Endothelial cell of umbilical vein (primary cell): ENCODE data around the gene CACNA1C. TPM values are rescaled to one million over a fixed set of nuclear protein-coding genes. Genes with fewer than 3 reads are reported as not detected.

Source experiments
- BruUV-seq: library from RNA; stranded (reverse); fragments of 400-500 nt; replicated peaks from 2 replicates; lab custom pipeline; 2021; lab: Mats Ljungman, UMichigan
- CTCF ChIA-PET: fragments of 300-600, 350-600 bp; sonication (Branson Sonifier 250); formaldehyde crosslinking; loops from one replicate; lab custom pipeline; 2021; ENCODE audit warnings: antibody characterized with exemption, inconsistent platforms; lab: Charles Lee
- POLR2A ChIA-PET: fragments of 300-600, 350-600 bp; sonication (Branson Sonifier 250); formaldehyde crosslinking; loops from one replicate; lab custom pipeline; 2021; ENCODE audit warnings: antibody characterized with exemption, inconsistent platforms; lab: Charles Lee
- DNase-seq: peaks from one replicate; pipeline ENCODE4 v3.0.0-alpha.2; 2011; ENCODE audit warnings: low read depth, low spot score
- FAIRE-seq: peaks from 2 replicates; lab custom pipeline; 2011; peaks lifted over from hg19 to GRCh38; lab: Jason Lieb, UNC
- H2AFZ ChIP-seq: 2 replicates; pipeline ENCODE4 v1.6.0; 2012; ENCODE audit warnings: low read depth, low read length, control low read depth, inconsistent platforms
- H3K27ac ChIP-seq: 2 replicates; pipeline ENCODE4 v1.5.1; 2011; ENCODE audit warnings: low read depth, mild to moderate bottlenecking, control low read depth, low read length, moderate library complexity; ENCODE audit not compliant: insufficient read depth
- H3K27me3 ChIP-seq, 2 experiments: 2 replicates each; pipeline versions ENCODE4 v1.6.0 to v1.6.1; 2011; ENCODE audit warnings: low read length in 2 of 2, mixed read lengths in 1 of 2; ENCODE audit not compliant: control insufficient read depth in 2 of 2, insufficient read depth in 2 of 2
- H3K36me3 ChIP-seq, 2 experiments: 2 replicates in 1 of 2; 3 replicates in 1 of 2; pipeline ENCODE4 v1.5.1; 2011; ENCODE audit warnings: low read length in 2 of 2, mild to moderate bottlenecking in 1 of 2, moderate library complexity in 1 of 2; ENCODE audit not compliant: control insufficient read depth in 2 of 2, insufficient read depth in 2 of 2; ENCODE audit errors: extremely low read depth in 1 of 2
- H3K4me1 ChIP-seq: 3 replicates; pipeline ENCODE4 v1.5.1; 2011; ENCODE audit warnings: mild to moderate bottlenecking, low read length; ENCODE audit not compliant: control insufficient read depth, insufficient read depth; ENCODE audit errors: extremely low read depth
- H3K4me2 ChIP-seq: 2 replicates; pipeline ENCODE4 v1.6.1; 2011; ENCODE audit warnings: low read length, control low read depth, mixed read lengths; ENCODE audit not compliant: insufficient read depth
- H3K4me3 ChIP-seq, 3 experiments: fragments of 200-600 bp in 1 of 3; sonication (generic), shearing (Covaris generic) in 1 of 3; replicated peaks in 1 of 3; 2 replicates each; pipeline ENCODE4 v1.5.1; 2011 to 2016; ENCODE audit warnings: control low read depth in 3 of 3, low read length in 3 of 3, mild to moderate bottlenecking in 2 of 3, inconsistent platforms in 1 of 3, low read depth in 1 of 3, moderate library complexity in 1 of 3; ENCODE audit not compliant: insufficient read depth in 1 of 3
- H3K79me2 ChIP-seq: 2 replicates; pipeline ENCODE4 v1.6.0; 2012; ENCODE audit warnings: low read length, inconsistent platforms; ENCODE audit not compliant: control insufficient read depth, insufficient read depth
- H3K9ac ChIP-seq: replicated peaks from 2 replicates; pipeline ENCODE3; 2011; ENCODE audit warnings: low read length, control low read depth; ENCODE audit not compliant: insufficient read depth; ENCODE audit errors: extremely low read depth
- H3K9me1 ChIP-seq: replicated peaks from 3 replicates; pipeline ENCODE4 v1.6.0; 2011; ENCODE audit warnings: mild to moderate bottlenecking, low read length; ENCODE audit not compliant: control insufficient read depth, insufficient read depth; ENCODE audit errors: extremely low read depth
- H3K9me3 ChIP-seq: replicated peaks from 2 replicates; pipeline ENCODE4 v1.5.1; 2012; ENCODE audit warnings: low read length, inconsistent platforms; ENCODE audit not compliant: control insufficient read depth, insufficient read depth
- H4K20me1 ChIP-seq: replicated peaks from 2 replicates; pipeline ENCODE3; 2011; ENCODE audit warnings: mild to moderate bottlenecking, low read length; ENCODE audit not compliant: control insufficient read depth, insufficient read depth; ENCODE audit errors: extremely low read depth
- GATA2 ChIP-seq: IDR thresholded peaks from 2 replicates; pipeline ENCODE4 v1.7.0; 2011; ENCODE audit warnings: low read depth, mild to moderate bottlenecking, moderate library complexity, mixed read lengths, low read length; ENCODE audit not compliant: insufficient read length, insufficient read depth
- JUN ChIP-seq: IDR thresholded peaks from 2 replicates; pipeline ENCODE4 v1.6.1; 2011; ENCODE audit warnings: borderline replicate concordance, low read depth; ENCODE audit not compliant: insufficient read length, insufficient read depth
- MAX ChIP-seq: IDR thresholded peaks from 2 replicates; pipeline ENCODE4 v1.6.1; 2011; ENCODE audit not compliant: insufficient read depth, insufficient read length
- MYC ChIP-seq: IDR thresholded peaks from one replicate; pipeline ENCODE4 v1.6.1; 2011; ENCODE audit warnings: mild to moderate bottlenecking, low read depth, low read length
- dilution Hi-C: fragments of 300-500 bp; cut with MboI; formaldehyde crosslinking; loops from one replicate; pipeline ENCODE4 v1.15.0; 2019; ENCODE audit warnings: low sequenced_read_pairs; ENCODE audit not compliant: extremely low pct_ligation_motif_present
- intact Hi-C: fragments of 100-400 bp; cut with micrococcal nuclease; formaldehyde crosslinking; loops from one replicate; pipeline ENCODE4 v1.10.0; 2022
- polyA plus RNA-seq, 4 experiments: library from polyadenylated mRNA; depleted of rRNA in 3 of 4; stranded (reverse) in 3 of 4; unstranded in 1 of 4; fragments of >200 nt; gene quantifications; 2 replicates each; pipeline versions ENCODE4 v1.2.1 to v1.2.3, GENCODE V29; 2011 to 2012; ENCODE audit warnings: missing spikeins in 1 of 4
- total RNA-seq: library from RNA; stranded (reverse); gene quantifications from 2 replicates; pipeline ENCODE4 v1.2.3, GENCODE V29; 2021
- TF ChIP-seq, protein P1 (sequence below), 2 donors: IDR thresholded peaks; 1 replicate in 1 of 2; 2 replicates in 1 of 2; pipeline ENCODE4 v1.5.1; 2011; ENCODE audit warnings: low read length in 2 of 2, mild to moderate bottlenecking in 2 of 2, moderate library complexity in 2 of 2, control low read depth in 1 of 2, inconsistent platforms in 1 of 2, low read depth in 1 of 2; ENCODE audit not compliant: insufficient read depth in 1 of 2; ENCODE audit errors: extremely low read depth in 1 of 2

The CACNA1C gene
- total and polyA plus RNA-seq, 2 donors (not counting 3 experiments of a cell fraction or from before 2014, with no cell fraction given), result not detected

- no peak overlapping the region for H2AFZ ChIP-seq
- H3K9me3 ChIP-seq, result no peaks in the 10 kb centered on the region
- POLR2A ChIA-PET, result no interaction called here
- TF ChIP-seq, protein P1, sequence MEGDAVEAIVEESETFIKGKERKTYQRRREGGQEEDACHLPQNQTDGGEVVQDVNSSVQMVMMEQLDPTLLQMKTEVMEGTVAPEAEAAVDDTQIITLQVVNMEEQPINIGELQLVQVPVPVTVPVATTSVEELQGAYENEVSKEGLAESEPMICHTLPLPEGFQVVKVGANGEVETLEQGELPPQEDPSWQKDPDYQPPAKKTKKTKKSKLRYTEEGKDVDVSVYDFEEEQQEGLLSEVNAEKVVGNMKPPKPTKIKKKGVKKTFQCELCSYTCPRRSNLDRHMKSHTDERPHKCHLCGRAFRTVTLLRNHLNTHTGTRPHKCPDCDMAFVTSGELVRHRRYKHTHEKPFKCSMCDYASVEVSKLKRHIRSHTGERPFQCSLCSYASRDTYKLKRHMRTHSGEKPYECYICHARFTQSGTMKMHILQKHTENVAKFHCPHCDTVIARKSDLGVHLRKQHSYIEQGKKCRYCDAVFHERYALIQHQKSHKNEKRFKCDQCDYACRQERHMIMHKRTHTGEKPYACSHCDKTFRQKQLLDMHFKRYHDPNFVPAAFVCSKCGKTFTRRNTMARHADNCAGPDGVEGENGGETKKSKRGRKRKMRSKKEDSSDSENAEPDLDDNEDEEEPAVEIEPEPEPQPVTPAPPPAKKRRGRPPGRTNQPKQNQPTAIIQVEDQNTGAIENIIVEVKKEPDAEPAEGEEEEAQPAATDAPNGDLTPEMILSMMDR (IDR thresholded peaks at IDR 0.05; ENCODE audit: extremely low read depth in 1 of 2, insufficient read depth in 1 of 2, low read depth in 1 of 2, low read length in 2 of 2), result no peak
- TF ChIP-seq MYC (no peak), JUN (no peak), MAX (no peak), GATA2 (no peak)
- no peak overlapping the region for H3K4me2 ChIP-seq
- DNase-seq (no peak), FAIRE-seq (no peak)
- H3K27ac ChIP-seq, result no peak overlapping the region
- dilution Hi-C loops, result no loop called here
- no peaks in the 10 kb centered on the region for H3K79me2 ChIP-seq
- no TSS peak for BruUV-seq
- intact Hi-C loops, result no loop called here
- CTCF ChIA-PET, result interaction anchor here (1.3 kb wide), 1 partner anchor 12 kb away, joined by 8 read pairs; no protein-coding TSS in a partner anchor
- H3K4me1 ChIP-seq, result no peaks in the 10 kb centered on the region
- no peaks in the 10 kb centered on the region for H3K36me3 ChIP-seq
- no peaks in the 10 kb centered on the region for H3K9me1 ChIP-seq
- H3K4me3 ChIP-seq, result no peak overlapping the region
- no peaks in the 10 kb centered on the region for H4K20me1 ChIP-seq
- no peaks in the 10 kb centered on the region for H3K27me3 ChIP-seq
- H3K9ac ChIP-seq, result no peak overlapping the region
These were observed 330.7 kb downstream of the CACNA1C start for GRCh38 chr12:2383325-2384028.
